HEK293T (cell line): ENCODE data around the gene EXD3.

Experiments
- ARNT ChIP-seq: fragments of 450-650 bp; IDR thresholded peaks from 2 replicates; pipeline ENCODE4 v1.6.1; 2017; ENCODE audit warnings: mild to moderate bottlenecking
- BHLHE40 ChIP-seq: fragments of 450-650 bp; IDR thresholded peaks from 2 replicates; pipeline ENCODE4 v1.6.1; 2016; ENCODE audit warnings: mild to moderate bottlenecking, moderate library complexity, borderline replicate concordance
- ELF4 ChIP-seq: fragments of 450-650 bp; IDR thresholded peaks from 2 replicates; pipeline ENCODE4 v1.6.1; 2017; ENCODE audit warnings: antibody characterized with exemption
- FOXA1 ChIP-seq: fragments of 450-650 bp; IDR thresholded peaks from 2 replicates; pipeline ENCODE4 v1.6.1; 2016; ENCODE audit warnings: mild to moderate bottlenecking
- FOXK2 ChIP-seq: fragments of 450-650 bp; IDR thresholded peaks from 2 replicates; pipeline ENCODE4 v1.6.1; 2016; ENCODE audit warnings: mild to moderate bottlenecking
- FOXM1 ChIP-seq: fragments of 450-650 bp; IDR thresholded peaks from 2 replicates; pipeline ENCODE4 v1.6.1; 2017; ENCODE audit warnings: mild to moderate bottlenecking, borderline replicate concordance
- SP1 ChIP-seq: fragments of 450-650 bp; IDR thresholded peaks from 2 replicates; pipeline ENCODE4 v1.6.1; 2017
- TARDBP ChIP-seq: fragments of 450-650 bp; IDR thresholded peaks from 2 replicates; pipeline ENCODE4 v1.6.1; 2016
- ZNF384 ChIP-seq: fragments of 450-650 bp; IDR thresholded peaks from 2 replicates; pipeline ENCODE4 v1.6.1; 2016

DNA sequence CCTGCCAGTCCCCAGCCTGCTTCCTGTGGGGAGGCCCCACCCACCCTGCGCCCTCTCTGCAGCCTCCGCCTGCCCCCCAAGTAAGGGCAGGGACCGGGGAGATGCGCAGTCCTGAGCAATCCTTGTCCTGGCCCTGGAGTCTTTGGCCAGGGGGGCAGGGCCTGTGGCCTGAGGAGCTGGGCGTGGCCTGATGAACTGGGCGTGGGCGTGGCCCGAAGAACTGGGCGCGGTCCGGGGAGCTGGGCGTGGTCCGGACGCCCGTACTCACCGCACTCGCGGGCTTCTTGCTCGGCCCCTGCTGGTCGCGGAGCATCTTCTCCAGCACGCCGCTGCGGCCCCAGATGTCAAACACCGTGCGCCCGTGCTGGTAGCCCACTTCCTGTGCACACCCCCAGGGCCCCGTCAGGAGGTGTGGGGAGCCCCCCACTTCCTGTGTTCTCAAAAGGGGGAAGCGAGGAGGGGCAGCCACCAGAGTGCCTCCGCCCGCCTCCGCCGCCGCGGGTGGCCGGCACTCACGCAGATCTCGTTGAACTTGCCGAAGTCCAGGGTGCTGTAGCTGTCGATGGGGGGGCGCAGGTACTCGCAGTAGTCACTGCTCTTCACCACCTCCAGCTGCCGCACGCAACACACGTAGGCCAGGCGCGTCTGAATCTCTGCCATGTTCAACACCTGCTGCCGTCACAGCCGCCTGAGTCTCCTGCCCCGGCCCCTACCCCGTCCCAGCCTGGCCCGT lies 38.9 kb upstream of the EXD3 start:
- TF ChIP-seq FOXK2 (no peak), ZNF384 (no peak), FOXA1 (no peak), SP1 (no peak), TARDBP (no peak), ELF4 (no peak), ARNT (no peak), BHLHE40 (no peak), FOXM1 (no peak)
